Ascending aorta (tissue), 2 donors: ENCODE data around the gene WDR43. TPM values are rescaled to one million over a fixed set of nuclear protein-coding genes. Genes with fewer than 3 reads are reported as not detected.

Source experiments
- DNase-seq, 2 donors: peaks; one replicate each; pipeline ENCODE4 v3.0.0-alpha.2; 2019; ENCODE audit warnings: low spot score in 2 of 2
- H3K27ac ChIP-seq, 2 donors: fragments of 200-600 bp; sonication (generic); one replicate each; pipeline ENCODE4 v1.5.1; 2016 to 2017; ENCODE audit warnings: mild to moderate bottlenecking in 1 of 2
- H3K27me3 ChIP-seq: fragments of 200-600 bp; sonication (generic); one replicate; pipeline ENCODE4 v1.5.1; 2017
- H3K36me3 ChIP-seq, 2 donors: fragments of 200-600 bp; sonication (generic); one replicate each; pipeline ENCODE4 v1.5.1; 2016
- H3K4me1 ChIP-seq, 2 donors: fragments of 200-600 bp; sonication (generic); one replicate each; pipeline ENCODE4 v1.5.1; 2016 to 2017; ENCODE audit warnings: mild to moderate bottlenecking in 1 of 2
- H3K4me3 ChIP-seq, 2 donors: fragments of 200-600 bp; sonication (generic); one replicate each; pipeline ENCODE4 v1.5.1; 2016 to 2017; ENCODE audit warnings: mild to moderate bottlenecking in 1 of 2
- H3K9me3 ChIP-seq, 2 donors: fragments of 200-600 bp; sonication (generic); one replicate each; pipeline ENCODE4 v1.5.1; 2016
- intact Hi-C: fragments of 100-400 bp; cut with DNase I; formaldehyde crosslinking; loops from one replicate; pipeline ENCODE4 v1.15.1; 2023
- total RNA-seq: library from RNA; depleted of rRNA; stranded (reverse); fragments of >200 nt; gene quantifications from one replicate; pipeline ENCODE4 v1.1.0, GENCODE V29; 2016
- TF ChIP-seq, protein P1 (sequence below), 3 experiments: fragments of 200-600 bp in 2 of 3; fragments of 450-650 bp in 1 of 3; sonication (generic) in 2 of 3; IDR thresholded peaks; one replicate each; pipeline ENCODE4 v1.5.1; 2016 to 2019; ENCODE audit warnings: antibody characterized with exemption in 3 of 3, mild to moderate bottlenecking in 1 of 3, moderate library complexity in 1 of 3

Gene WDR43, protein sequence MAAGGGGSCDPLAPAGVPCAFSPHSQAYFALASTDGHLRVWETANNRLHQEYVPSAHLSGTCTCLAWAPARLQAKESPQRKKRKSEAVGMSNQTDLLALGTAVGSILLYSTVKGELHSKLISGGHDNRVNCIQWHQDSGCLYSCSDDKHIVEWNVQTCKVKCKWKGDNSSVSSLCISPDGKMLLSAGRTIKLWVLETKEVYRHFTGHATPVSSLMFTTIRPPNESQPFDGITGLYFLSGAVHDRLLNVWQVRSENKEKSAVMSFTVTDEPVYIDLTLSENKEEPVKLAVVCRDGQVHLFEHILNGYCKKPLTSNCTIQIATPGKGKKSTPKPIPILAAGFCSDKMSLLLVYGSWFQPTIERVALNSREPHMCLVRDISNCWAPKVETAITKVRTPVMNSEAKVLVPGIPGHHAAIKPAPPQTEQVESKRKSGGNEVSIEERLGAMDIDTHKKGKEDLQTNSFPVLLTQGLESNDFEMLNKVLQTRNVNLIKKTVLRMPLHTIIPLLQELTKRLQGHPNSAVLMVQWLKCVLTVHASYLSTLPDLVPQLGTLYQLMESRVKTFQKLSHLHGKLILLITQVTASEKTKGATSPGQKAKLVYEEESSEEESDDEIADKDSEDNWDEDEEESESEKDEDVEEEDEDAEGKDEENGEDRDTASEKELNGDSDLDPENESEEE
- total RNA-seq = 21.5 TPM

DNA sequence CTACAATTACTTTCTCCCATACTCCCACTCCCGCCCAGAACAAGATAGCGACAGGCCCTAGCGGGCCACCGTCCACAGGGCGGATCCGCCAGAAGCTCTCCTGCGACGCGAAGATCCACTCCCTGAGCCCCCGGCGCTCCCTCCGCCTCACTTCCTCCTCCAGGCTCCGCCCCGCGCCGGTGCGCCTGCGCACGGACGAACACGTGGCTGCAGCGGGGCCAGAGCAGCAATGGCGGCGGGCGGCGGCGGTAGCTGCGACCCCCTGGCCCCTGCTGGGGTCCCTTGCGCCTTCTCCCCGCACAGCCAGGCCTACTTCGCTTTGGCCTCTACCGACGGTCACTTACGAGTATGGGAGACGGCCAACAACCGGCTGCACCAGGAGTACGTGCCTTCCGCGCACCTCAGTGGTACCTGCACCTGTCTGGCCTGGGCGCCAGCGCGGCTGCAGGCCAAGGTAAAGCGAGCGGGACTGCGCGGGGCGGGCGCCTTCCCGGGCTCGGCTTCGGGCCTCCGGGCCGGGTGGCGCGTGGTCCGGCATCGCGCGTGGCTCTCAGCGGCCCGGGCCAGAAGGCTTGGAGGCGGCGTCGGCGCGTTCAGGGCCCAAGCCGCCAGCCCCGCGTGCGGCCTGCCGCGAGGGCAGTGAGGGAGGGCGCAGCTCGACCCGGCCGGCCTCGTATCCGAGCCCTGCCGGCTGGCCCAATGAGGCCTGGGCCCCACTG, at the start of gene WDR43:
Gene WDR43 (plus strand): TSS at position 198 of the 719 bp plus-strand sequence. CDS start 32 bp downstream, at position 230.
- peak; percentile 89 to 98 for DNase-seq
- Histone ChIP-seq H3K27me3 (no peaks in the 10 kb centered on the region), H3K36me3 (no peaks in the 10 kb centered on the region), H3K4me3 (peak within 1 kb of the TSS; percentile 96 to 100), H3K27ac (peak within 1 kb of the TSS; percentile 81 to 87), H3K9me3 (no peaks in the 10 kb centered on the region), H3K4me1 (peaks cover 0 to 8% of the 10 kb centered on the region in 2 donors)
- intact Hi-C loops = loop anchor here (1.0 to 2.0 kb wide), 2 partner anchors 24 to 328 kb away; partner anchors contain the start of gene TRMT61B
- TF ChIP-seq, protein P1, sequence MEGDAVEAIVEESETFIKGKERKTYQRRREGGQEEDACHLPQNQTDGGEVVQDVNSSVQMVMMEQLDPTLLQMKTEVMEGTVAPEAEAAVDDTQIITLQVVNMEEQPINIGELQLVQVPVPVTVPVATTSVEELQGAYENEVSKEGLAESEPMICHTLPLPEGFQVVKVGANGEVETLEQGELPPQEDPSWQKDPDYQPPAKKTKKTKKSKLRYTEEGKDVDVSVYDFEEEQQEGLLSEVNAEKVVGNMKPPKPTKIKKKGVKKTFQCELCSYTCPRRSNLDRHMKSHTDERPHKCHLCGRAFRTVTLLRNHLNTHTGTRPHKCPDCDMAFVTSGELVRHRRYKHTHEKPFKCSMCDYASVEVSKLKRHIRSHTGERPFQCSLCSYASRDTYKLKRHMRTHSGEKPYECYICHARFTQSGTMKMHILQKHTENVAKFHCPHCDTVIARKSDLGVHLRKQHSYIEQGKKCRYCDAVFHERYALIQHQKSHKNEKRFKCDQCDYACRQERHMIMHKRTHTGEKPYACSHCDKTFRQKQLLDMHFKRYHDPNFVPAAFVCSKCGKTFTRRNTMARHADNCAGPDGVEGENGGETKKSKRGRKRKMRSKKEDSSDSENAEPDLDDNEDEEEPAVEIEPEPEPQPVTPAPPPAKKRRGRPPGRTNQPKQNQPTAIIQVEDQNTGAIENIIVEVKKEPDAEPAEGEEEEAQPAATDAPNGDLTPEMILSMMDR (IDR thresholded peaks at IDR 0.05) = no peak

DNA sequence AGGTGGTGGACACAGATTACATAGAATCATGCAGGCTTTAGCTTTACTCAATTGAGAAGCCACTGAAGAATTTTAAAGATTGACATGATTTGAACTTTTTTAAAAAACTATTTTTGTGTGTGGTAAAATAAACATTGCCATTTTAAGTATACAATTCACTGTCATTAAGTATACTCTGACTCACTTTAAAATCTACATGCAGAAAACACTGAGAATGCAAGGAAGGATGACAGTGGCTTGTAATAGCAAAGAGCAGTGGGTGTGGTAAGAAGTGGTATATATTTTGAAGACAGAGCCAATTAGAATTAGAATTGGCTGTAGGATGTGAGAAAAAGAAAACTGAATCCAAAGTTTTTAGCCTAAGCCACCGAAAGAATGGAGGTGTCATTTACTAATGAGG, 39.3 kb upstream of the WDR43 start:
- Histone ChIP-seq H3K9me3 (no peaks in the 10 kb centered on the region), H3K27me3 (no peaks in the 10 kb centered on the region), H3K27ac (no peak overlapping the region), H3K4me3 (no peak overlapping the region), H3K36me3 (peaks cover 4 to 12% of the 10 kb centered on the region in 2 donors), H3K4me1 (no peaks in the 10 kb centered on the region)
- intact Hi-C loops = no loop called here
- no peak for DNase-seq
- TF ChIP-seq, protein P1 (IDR thresholded peaks at IDR 0.05) = no peak

DNA sequence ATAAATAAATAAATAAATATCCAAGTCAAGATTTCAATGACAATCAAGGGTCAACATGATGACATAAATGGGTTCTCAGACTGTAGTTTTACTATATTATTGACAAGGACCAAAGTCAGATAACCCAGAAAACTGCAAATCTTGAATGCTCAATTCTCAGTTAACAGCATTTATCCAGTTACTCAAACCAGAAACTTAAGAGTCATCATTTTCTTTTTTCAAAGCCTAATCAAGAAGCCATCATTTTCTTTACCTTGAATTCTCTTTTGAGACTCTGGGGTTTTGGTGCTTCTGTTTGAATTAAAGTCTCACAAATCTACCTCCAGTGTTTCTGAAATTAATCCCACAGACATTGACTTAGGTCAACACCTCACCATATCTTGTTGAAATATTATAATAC, 38.5 kb upstream of the WDR43 start:
- intact Hi-C loops = no loop called here
- H3K36me3 ChIP-seq = peaks cover 5 to 12% of the 10 kb centered on the region in 2 donors
- TF ChIP-seq, protein P1 (IDR thresholded peaks at IDR 0.05) = no peak

DNA sequence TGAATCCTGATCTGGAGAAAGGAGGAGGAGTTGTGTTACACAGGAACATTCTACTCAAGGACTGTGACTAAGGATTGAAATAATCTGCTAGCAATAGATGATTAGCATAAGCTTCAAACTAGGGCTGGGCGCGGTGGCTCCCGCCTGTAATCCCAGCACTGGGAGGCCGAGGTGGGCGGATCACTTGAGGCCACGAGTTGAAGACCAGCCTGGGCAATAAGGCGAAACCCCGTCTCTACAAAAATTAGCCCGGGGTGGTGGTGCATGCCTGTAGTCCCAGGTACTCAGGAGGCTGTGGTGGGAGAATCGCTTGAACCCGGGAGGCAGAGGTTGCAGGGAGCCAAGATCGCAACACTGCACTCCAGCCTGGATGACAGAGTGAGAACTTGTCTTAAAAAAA, 25.9 kb upstream of the WDR43 start:
- no peaks in the 10 kb centered on the region for H3K36me3 ChIP-seq
- H3K27ac ChIP-seq = no peak overlapping the region
- DNase-seq = no peak
- TF ChIP-seq, protein P1 (IDR thresholded peaks at IDR 0.05) = no peak
- H3K4me1 ChIP-seq = peaks cover 0 to 11% of the 10 kb centered on the region in 2 donors
- peak overlapping the region; percentile 85 to 89 for H3K4me3 ChIP-seq
- intact Hi-C loops = no loop called here
- no peaks in the 10 kb centered on the region for H3K9me3 ChIP-seq
- no peaks in the 10 kb centered on the region for H3K27me3 ChIP-seq

More for the DNA sequence above, 38.5 kb upstream of the WDR43 start:
- Histone ChIP-seq H3K9me3 (no peaks in the 10 kb centered on the region), H3K27me3 (no peaks in the 10 kb centered on the region), H3K4me1 (no peaks in the 10 kb centered on the region), H3K27ac (no peak overlapping the region), H3K4me3 (no peak overlapping the region)
- DNase-seq = no peak

DNA sequence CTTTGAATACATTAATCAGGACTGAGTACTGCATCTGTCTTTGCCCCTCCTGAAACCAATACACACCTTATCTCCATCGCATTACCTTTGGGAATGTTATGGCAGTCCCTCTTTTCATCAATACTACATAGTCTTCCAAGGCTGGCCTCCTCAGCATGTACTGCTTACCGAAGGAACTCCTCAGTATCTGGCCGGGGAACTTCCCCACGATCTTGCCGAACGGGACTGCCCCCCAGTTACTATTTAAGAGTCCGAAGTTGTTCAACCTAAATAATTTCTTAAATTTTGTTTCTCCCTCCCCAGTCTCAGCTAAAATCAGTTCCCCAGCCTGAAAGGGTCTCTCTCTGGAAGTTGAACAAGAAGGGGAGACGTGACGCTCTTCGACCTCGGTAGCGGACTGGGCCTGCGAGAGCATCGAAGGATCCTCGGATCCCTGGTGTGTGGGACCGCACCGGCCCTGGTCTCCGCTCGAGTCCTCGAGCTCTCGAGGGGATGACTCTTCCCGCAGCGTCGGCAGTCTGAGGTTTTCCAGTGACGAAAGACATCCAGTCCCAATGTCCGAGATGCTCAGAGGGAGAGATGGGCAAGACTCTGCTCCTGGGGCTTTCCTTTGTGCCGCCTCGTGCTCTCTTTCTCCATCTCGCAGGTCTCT, 24.8 kb upstream of the WDR43 start:
- Histone ChIP-seq H3K4me1 (peaks cover 0 to 11% of the 10 kb centered on the region in 2 donors), H3K4me3 (peak overlapping the region; percentile 85 to 89), H3K27ac (peak overlapping the region; percentile 62 to 77), H3K9me3 (no peaks in the 10 kb centered on the region), H3K36me3 (no peaks in the 10 kb centered on the region), H3K27me3 (no peaks in the 10 kb centered on the region)
- no peak for DNase-seq
- intact Hi-C loops = loop anchor here (1.0 kb wide), 1 partner anchor 25 kb away; the partner anchor contains the start of gene WDR43
- TF ChIP-seq, protein P1 (IDR thresholded peaks at IDR 0.05) = no peak
